WI38 (cell line): Measurements from ENCODE around the gene CDKL1.
"Not testable (repeated sequence)": the region's sequence is repeated elsewhere in the genome, so short reads cannot be mapped to it uniquely, and the experiment has no call there.

Experiments used
- H3K4me3 ChIP-seq: 2 replicates; pipeline ENCODE4 v1.5.1; 2011; ENCODE audit warnings: low read depth, mild to moderate bottlenecking, control low read depth, low read length
- TF ChIP-seq, protein P1 (sequence below): IDR thresholded peaks from 2 replicates; pipeline ENCODE4 v1.5.1; 2012; ENCODE audit warnings: low read depth, mild to moderate bottlenecking, control low read depth, low read length

CDKL1 gene

DNA sequence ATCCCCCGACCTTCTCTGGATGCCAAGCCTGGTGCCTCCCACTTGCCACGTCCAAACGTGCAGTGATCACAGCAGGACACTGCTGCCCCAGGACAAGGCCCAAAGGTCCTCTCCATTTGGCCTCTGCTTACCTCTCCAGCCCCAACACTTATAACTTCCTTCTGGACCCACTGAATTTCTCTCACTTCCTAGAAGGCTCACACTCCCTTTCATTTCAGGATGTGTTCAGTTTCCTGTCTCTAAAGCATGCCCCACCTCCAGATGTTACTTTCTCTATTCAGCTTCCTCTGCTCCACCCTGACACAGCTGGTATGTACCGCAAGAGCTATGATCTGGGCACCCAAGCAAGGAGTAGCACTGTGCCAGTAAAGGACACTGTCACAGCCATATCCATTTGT, 33.0 kb downstream of the CDKL1 start:
- H3K4me3 ChIP-seq, result peak overlapping the region; percentile 40
- TF ChIP-seq, protein P1, sequence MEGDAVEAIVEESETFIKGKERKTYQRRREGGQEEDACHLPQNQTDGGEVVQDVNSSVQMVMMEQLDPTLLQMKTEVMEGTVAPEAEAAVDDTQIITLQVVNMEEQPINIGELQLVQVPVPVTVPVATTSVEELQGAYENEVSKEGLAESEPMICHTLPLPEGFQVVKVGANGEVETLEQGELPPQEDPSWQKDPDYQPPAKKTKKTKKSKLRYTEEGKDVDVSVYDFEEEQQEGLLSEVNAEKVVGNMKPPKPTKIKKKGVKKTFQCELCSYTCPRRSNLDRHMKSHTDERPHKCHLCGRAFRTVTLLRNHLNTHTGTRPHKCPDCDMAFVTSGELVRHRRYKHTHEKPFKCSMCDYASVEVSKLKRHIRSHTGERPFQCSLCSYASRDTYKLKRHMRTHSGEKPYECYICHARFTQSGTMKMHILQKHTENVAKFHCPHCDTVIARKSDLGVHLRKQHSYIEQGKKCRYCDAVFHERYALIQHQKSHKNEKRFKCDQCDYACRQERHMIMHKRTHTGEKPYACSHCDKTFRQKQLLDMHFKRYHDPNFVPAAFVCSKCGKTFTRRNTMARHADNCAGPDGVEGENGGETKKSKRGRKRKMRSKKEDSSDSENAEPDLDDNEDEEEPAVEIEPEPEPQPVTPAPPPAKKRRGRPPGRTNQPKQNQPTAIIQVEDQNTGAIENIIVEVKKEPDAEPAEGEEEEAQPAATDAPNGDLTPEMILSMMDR, result no peak

DNA sequence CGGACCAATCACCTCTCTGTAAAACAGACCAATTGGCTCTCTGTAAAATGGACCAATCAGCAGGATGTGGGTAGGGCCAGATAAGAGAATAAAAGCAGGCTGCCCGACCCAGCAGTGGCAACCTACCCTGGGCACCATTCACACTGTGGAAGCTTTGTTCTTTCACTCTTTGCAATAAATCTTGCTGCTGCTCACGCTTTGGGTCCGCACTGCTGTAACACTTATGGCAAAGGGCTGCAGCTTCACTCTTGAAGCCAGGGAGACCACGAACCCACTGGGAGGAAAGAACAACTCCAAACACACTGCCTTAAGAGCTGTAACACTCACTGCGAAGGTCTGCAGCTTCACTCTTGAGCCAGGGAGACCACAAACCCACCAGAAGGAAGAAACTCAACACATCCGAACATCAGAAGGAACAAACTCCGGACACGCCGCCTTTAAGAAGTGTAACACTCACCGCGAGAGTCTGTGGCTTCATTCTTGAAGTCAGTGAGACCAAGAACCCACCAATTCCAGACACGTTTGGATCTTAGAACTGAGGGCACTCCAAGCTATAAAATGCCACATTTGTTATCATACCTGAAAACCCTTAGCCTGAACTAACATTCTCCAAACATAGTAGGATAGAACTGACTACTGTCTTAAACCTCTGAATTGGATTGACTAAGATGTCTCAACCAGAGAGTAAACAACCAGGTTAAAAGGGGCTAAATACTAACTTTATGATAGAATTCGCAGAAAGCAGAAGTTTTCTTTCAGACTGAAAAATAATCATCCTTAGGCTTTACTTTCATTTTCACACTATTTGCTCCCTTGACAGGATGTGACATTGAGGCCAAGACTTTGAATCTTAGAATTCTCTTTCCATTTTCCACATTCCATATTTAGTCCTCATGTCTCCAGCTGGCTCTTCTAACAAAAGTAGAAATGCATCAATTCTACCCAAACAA, 33.6 kb downstream of the CDKL1 start:
- H3K4me3 ChIP-seq, result peak overlapping the region; percentile 40

DNA sequence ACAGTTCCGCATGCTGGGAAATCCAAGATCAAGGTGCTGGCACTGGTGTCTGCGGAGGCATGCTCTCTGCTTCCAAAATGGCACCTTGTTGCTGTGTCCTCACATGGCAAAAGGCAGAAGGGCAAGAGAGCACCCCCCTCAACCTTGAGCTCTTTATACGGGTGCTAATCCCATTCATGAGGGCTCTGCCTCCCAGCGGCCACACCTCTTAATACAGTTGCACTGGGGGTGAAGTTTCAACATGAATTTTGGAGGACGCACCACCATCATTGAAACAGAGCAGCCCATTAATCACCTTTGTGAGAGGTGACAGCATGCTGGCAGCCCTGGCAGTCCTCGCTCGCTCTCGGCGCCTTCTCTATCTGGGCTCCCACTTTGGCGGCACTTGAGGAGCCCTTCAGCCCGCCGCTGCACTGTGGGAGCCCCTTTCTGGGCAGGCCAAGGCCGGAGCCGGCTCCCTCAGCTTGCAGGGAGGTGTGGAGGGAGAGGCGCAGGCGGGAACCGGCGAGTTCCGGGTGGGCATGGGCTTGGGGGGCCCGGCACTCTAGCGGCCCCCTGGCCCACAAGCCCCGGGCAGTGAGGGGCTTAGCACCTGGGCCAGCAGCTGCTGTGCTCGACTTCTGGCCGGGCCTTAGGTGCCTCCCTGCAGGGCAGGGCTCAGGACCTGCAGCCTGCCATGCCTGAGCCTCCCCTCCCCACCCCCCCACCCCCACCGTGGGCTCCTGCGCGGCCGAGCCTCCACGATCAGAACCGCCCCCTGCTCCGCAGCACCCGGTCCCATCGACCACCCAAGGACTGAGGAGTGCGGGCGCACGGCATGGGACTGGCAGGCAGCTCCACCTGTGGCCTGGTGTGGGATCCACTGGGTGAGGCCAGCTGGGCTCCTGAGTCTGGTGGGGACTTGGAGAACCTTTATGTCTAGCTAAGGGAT, 34.9 kb downstream of the CDKL1 start:
- H3K4me3 ChIP-seq, result not testable (repeated sequence)

More for the DNA sequence above, 33.6 kb downstream of the CDKL1 start:
- TF ChIP-seq, protein P1, result no peak

DNA sequence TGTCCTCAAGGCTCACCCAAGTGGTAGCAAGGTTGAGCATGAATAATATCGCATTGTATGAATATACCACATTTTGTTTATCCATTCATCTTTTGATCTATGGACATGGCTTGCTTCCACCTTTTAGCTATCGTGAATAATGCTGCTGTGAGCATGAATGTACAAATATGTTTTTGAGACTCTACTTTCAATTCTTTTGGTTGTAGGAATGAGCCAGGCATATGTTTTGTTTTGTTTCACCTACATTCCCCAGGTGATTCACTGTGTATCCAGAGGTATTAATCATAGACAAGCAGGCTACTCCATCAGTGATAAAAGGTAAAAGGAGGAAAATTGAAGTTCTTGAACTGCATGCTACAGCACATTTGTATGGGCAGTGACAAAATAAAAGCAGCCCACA, 35.8 kb downstream of the CDKL1 start:
- no peak overlapping the region for H3K4me3 ChIP-seq
- TF ChIP-seq, protein P1, result no peak

DNA sequence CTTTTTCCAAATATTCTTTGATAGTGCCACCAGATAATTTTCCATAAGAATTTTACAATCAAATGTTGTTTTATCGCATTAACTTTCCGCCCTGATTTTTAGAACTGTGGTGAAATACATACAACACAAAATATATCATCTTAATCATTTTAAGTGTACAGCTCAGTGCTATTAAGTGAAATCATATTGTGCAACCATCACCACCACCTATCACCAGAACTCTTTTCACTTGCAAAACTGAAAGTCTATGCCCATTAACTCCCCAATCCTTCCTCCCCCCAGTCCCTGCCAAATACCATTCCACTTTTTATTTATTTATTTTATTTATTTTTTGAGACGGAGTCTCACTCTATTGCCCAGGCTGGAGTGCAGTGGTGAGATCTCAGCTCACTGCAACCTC, 36.6 kb downstream of the CDKL1 start:
- TF ChIP-seq, protein P1, result no peak
- no peak overlapping the region for H3K4me3 ChIP-seq

DNA sequence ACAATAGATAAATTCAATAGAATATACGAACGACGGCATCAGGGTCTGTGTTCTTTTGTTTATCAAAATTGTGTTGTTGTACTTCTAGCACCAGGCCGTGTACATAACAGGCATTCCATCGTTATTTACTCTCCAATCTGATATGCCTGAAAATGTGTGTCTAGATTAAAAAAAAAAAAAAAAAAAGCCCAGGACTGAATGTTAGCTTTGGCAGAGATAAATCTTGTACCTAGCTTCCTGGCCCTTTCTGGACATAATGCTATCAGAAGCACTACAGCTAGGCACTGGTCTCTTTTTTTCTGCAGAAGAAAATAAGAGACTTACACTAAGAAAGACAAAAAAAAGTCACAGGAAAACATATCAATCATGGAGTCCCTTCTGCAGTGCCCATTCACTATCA, 37.0 kb downstream of the CDKL1 start:
- TF ChIP-seq, protein P1, result no peak
- H3K4me3 ChIP-seq, result no peak overlapping the region

DNA sequence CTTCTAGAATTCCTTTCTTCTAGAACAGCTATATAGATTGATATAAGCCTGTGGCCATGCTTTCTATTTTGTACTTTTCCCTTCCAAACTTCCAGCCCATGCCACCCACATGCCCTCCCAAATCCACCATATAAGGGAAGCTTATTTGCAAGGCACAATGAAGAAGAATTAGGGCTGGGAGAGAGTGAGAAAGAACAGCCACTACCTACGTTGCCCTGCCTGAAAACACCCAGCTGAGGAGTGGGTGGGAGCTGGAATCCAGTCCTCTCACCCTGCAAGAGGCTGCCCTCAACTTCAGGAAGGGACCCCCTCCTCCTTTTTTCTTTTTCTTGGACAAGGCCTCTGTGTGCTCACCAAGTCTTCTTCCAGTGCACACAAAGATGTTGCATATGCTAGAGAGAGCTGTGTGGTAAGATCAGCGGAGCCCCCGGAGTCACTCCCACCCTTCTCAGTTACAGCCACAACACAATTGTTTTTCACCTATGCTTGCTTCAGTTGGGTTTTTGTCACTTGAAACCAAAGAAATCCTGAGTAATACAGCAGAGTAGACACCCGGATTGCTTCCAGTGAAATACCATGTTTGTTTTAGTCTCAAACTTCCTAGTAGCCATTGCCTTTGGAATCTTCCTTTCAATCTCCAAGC, 38.8 kb downstream of the CDKL1 start:
- H3K4me3 ChIP-seq, result no peak overlapping the region
- TF ChIP-seq, protein P1, result no peak
